ENCODE results near the gene UBAP2.

UBAP2 gene

DNA sequence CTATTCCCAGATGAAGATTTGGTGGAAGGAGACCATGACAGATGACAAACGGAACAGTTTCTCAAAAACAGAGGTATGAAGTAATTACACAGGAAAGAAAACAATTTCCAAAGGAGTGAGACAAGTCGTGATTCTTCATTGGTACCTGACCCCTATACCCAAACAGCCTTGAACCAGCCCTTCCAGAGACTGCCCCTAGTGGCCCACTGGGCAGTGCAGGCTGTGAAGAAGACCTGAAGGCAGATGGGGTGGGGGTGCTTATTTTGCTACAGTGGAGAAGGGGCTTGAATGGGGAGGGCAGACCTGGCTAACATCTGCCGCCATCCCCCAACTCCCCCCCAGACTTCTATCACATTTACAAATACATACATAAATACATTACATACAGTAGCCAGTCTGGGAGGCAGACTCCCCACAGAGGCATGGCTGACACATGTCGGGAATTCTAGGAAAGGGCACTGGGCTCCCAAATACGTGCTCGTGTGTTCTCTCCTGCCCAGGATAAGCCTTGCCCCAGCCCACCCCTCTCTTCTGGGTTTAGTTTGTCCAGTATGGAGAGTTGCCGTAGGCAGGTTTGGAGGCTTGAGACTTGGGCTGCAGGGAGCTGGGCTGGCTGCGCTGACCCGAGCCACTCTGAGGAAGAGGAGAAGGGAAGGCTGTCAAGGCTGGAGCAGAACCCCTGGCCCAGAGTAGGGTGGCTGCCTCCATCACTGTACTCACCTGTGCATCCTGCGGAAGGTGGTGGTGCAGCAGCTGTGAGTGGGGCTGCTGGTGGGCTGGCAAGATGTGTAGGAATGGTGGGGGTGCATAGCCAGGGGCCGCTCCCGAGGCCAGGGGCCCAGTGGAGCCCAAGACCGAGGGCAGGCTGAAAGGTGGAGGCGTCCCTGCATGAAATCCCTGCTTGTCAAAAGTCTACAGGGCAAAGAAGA lies 126.5 kb downstream of the UBAP2 start:
- DNase-seq = no peak

DNA sequence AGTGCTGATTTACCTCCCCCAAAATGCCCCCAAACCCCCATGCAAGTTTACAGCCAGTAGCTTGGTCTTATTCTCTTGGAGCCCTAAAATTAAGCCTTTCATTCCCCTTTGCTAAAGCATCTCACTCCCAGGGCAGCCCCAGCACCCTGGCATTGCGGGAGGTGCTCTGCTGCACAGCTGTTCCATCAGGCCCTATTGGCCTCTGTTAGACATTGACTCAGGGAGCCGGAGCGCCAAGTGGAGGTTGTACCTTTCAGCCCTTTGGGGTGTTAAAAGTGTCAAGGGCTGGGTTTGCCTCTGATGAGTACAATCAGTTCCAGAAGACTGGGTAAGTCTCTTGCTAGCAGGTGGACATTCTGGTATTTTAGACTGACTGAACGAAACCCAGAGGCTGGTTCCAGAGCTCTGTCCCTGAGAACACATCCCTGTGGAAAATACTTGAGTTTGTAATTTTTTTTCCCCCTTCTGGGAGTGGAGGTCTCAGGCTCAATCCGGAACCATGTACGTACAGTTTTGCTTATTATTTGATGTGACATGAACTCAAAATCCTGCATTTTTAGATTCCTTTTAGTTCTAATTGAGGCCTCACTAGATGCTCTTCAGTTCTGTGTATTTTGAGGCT lies 129.3 kb downstream of the UBAP2 start:
- no peak for DNase-seq

DNA sequence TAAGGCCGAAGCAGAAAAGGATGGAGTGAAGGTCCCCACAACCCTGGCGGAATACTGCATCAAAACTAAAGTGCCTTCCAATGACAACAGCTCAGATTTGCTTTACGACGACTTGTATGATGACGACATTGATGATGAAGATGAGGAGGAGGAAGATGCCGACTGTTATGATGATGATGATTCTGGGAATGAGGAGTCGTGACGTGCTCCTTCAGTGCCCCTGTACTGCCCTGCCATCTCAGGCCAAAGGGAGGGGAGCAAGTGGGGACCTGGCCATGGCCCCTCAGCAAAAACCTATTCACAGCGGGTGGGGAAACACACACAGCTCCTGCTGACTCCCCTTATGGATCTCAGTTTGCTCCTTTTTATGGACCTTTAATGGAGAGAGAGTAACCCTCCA lies 131.7 kb downstream of the UBAP2 start:
- no peak for DNase-seq

DNA sequence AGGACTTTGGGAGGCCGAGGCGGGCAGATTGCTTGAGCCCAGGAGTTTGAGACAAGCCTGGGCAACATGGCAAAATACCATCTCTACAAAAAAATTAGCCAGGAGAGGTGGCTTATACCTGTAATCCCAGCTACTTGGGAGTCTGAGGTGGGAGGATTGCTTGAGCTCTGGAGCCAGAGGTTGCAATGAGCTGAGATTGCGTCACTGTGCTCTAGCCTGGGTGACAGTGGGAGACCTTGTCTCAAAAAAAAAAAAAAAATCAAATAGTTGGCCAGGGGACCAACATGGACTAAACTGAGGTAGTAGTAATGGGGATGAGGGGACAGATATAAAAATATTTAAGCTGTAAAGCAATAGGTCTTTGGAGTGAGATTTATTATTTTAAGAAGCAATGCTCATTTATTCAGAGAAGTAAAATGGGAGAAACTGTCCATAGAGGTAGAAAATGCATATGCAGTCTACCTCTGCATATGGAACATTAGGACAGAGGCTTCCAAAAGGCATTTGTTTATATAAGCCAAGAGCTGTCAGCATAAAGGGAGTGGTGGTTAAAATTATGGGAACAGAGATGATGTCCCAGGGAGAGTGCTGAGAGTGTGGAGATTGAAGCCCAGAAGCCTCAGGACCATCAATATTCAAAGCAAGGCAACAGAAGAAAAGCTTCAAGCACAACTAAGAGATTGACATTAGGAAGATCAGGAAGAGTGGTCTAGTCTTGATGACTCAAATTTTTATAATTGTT lies 133.6 kb downstream of the UBAP2 start:
- no peak for DNase-seq

DNA sequence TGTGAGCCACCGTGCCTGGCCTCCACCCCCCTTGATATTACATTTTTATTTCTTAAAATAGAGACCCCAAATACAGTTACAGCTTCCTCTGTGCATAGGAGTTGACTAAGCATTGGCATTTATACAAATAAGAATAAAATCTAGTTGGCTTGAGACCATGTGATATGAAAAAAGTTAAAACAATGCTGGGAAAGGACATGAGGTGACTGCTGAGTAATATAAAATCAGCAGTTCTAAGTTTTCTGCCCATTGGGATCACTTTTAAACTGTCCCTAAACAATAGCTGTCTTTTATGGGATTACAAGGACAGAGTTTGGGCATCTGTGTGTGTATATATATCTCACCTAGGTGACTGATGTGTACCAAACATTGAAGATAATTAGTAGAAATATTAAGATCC lies 135.1 kb downstream of the UBAP2 start:
- no peak for DNase-seq

DNA sequence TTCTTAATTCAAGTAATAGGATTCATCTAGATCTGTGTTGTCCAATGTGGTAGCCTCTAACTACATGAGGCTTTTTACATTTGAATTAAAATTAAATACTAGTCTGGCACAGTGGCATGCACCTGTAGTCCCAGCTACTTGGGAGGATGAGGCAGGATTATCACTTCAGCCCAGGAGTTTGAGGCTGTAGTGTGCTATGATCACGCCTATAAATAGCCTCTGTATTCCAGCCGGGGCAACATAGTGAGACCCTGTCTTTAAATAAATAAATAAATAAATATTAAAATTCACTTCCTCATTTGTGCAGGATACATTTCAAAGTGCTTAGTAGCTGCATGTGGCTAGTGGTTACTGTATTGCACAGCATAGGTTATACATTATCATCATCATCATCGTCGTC lies 139.9 kb downstream of the UBAP2 start:
- no peak for DNase-seq

DNA sequence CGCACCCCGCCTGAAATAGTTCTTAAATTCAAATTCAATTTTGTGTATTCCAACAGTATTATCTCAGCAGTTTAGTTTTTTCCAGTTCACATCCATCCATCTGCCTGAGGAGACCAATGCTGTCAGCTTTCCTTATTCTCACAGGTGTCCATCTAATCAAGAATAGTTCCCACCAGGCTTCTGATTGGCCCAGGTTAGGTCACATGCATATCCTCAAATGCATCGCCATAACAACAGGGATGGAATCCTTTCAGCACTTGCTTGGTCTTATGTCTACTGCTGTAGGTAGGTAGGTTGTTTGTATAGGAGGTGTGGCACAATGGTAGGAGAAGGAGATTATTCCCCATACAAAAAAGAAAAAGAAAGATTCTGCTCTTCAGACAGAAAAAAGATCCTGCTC lies 140.6 kb downstream of the UBAP2 start:
- DNase-seq = no peak

DNA sequence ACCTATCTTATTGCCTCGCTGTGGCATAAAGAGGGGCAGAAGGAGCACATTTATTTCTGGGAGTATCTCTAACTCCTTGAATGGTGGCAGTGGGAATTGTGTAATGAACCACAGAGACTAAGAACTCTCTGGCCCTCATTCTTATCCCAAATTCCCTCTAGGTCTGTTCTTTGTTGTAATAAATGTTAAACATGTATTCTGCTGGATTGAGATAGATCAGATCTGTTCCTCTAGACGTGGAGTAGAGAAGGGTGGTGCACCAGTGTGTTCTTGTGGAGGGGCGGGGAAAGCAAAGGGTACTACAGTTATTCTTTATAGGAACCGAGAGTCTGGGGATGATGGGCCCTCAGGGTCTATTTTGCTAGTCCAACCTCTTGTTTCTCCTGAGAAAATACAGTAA lies 141.3 kb downstream of the UBAP2 start:
- no peak for DNase-seq

DNA sequence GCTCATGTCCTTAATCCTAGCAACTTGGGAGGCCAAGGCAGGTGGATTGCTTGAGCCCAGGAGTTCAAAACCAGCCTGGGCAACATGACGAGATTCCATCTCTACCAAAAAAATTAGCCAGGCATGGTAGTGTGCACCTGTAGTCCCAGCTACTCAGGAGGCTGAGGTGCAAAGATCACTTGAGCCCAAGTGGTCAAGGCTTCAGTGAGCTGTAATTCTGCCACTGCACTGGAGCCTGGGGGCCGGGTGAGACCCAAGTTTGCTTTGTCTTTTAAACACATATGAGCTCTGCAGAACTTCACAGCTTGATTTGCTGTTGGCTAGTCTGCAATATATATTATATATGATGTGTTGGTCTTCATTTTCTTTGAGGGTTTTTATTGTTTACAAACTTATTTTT lies 141.9 kb downstream of the UBAP2 start:
- DNase-seq = no peak

DNA sequence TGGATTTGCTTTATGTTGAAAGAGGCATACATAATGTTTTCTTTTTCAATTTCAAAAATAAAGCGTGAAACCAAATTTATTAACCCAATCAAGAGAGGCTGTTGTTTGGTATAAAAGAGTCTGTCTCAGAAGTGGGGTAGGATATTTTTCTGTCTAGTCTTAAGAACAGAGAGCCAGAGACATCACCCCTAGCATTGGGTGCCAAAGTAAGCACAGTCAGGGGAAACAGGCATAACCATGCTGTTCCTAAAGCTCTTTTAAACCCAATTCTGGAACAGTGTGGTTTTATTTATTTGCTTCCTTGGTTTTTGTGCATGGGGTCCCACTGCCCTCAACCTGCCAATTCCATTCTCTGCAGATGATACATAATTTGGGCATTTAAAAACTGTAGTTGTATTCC lies 143.6 kb downstream of the UBAP2 start:
- no peak for DNase-seq

DNA sequence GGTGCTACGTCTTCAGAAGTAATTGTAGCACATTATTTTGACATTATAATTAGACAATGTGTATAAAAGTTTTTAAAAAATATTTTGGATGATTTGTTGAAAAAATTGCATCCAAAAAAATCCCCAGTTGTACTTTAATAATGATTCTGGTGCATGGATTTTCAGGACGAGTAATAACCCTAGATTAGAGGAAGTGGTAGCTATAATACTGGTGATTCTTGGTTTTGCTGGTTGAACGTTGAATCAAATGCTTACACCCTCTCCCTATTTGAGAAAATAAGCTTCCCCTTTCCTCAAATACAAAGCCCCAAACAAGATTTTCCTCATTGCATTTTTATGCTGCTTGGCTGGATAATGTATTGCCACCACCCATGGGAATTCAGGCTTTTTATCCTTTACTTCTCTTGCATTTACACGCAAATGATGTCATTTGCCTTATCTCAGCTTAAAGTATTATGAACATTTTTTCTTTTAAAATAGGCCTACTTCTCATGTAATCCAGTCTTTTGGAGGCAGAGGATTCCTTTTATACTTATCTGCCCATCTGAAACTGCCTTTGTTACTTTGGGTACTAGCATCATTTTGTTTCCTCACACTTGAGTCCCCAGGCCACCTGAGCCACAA lies 145.4 kb downstream of the UBAP2 start:
- DNase-seq = no peak

DNA sequence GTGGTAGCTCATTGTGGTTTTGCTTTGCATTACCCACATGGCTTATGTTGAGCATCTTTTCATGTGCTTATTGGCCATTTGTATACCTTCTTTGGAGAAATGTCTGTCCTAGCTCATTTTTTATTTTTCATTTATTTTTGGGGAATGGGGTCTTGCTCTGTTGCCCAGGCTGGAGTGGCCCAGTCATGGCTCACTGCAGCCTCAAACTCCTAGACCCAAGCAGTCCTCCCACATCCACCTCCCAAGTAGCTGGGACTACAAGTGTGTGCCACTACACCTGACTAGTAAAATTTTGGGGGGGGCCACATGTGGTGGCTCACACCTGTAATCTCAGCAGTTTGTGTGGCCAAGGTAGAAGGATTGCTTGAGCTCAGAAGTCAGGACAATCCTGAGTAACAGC lies 154.4 kb downstream of the UBAP2 start:
- DNase-seq = no peak

DNA sequence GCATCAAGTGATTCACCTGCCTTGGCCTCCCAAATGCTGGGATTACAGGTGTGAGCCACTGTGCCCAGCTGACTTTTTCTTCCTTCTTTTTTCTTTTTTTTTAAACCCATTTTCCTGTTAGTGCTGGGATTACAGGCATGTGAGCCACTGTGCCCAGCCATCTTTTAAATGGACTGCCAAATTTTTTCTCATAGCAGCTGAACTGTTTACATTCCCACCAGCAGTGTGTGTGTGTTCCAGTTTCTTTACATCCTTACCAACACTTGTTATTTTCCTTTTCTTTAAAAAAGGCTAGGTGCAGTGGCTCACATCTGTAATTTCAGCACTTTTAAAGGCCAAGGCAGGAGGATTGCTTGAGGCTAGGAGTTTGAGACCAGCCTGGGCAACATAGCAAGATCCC lies 154.8 kb downstream of the UBAP2 start:
- no peak for DNase-seq

DNA sequence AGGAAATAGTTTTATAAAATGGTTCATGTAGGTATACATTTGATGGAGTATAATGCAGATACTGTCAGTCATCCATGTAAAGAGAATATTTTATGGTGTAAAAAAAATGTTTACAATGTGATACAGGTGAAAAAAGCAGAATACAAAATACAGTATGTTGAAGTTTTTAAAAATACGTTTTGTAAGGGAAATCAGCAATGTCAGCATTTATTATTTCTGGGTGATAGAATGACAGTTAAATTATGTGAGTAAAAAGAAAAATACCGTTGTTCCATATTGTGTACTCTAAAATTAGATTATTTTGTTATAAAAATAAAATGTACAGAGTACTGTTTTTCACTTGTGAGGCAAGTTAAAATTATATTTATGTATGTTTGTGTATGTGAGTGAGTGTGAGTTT lies 162.7 kb downstream of the UBAP2 start:
- DNase-seq = no peak

DNA sequence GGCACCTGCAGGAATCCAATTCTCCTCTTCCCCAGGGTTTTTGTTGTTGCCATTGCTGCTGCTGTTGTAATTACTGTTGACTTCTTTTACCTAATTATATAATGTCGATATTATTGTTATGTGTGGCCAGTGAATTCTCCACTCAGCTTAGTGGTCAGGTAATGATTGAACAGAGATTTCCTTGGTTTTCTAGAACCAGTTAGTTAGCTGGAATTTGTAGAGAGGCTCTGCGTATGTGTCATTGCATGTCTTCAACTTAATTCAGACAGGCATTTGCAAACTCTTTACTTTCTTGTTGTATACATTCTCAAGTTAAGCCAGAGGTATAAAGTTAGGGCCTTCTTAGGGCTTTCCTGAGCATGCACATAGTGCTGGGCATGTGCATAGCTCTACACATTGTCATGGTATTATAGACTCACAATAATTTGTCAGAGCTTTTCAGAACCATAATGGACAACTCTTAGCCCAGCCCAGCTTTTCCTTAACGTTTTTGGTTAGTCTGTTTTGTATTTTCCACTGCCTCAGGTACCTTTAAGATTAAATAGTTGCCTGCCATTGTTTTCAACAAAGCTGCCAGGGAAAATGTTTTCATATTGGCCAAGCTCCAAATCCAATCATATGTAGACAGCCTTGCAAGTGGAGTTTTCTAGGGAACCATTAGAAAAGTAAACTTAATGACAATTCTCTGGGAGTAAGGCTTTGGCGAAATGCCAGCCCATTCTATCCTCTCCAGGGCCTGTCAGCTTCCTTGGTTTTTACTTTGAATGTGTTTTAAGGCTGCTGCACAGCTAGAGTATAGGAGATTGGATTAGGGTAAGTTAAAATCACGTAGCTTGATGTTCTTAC lies 163.6 kb downstream of the UBAP2 start:
- DNase-seq = no peak

DNA sequence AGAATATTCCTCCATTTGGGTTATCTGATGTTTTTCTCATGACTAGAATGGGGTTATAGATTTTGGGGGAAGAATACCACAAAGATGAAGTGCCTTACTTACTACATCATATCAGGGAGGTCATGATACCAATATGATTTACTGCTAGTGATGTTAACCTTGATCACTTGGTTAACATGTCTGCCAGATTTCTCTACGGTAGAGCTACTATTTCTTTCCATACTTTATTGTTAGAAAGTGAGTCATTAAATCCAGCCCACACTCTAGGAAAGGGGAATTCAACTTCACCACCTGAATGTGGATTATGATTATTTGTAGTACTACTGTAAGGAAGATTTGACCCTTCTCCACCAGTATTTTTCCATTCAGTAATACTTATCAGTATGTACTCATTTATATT lies 167.1 kb downstream of the UBAP2 start:
- DNase-seq = no peak

DNA sequence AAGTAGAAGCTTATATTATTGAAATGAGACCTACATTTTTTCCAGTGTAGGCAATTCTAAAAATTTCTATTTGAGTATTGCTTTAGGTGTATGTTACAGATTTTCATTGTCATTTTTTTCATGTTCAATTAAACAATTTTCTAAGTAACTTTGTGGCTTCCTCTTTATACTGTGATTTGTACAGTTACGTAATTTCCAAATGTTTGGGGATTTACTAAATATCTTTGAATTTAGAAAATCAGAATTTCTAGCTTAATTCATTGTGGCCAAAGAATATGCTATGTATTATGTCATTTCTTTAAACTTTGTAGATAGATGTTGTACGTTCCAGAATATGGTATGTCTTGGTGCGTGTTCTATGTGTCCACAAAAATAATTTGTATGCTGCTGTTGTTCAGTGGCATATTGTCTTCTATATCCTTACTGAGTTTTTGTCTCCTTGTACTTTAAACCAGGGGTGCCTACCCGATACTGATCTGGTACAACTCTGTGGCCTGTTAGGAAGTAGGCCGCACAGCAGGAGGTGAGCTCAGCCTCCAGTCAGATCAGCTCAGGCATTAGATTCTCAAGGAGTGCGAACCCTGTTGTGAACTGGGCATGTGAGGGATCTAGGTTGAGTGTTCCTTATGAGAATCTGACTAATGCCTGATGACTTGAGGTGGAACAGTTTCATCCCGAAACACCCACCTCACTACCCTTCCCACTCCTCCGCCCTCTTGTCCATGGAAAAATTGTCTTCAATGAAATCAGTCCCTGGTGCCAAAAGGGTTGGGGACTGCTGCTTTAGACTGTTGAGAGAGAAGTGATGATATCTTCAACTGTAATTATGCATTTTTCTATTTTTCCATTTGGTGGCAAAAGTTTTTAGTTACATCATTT lies 168.2 kb downstream of the UBAP2 start:
- DNase-seq = no peak

DNA sequence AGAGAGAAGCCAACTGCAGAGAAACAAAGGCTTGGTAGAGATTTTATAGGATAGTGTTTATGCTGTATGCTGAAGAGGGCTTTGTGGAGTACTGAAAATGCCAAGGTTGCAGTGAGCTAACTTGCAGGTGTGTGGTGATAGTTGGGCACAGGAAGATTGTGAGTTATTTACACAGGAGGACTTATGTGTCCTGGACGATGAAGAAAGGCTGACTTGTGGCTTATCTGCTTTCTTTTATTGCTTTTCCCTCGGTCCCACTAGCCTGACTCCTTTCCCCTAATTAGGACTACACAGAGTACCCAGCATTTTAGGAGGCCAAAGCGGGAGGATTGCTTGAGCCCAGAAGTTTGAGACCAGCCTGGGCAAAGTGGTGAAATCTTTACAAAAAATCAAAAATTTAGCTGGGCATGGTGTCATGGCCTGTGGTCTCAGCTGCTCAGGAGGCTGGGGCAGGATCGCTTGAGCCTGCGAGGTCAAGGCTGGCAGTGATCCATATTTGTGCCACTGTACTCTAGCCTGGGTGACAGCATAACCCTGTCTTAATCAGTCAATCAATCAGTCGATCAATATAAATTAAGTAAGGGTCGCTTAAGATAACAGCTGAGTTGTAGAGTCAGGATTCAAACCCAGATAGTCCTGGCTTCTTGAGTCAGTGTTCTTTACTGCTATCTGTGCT lies 169.9 kb downstream of the UBAP2 start:
- DNase-seq = no peak

DNA sequence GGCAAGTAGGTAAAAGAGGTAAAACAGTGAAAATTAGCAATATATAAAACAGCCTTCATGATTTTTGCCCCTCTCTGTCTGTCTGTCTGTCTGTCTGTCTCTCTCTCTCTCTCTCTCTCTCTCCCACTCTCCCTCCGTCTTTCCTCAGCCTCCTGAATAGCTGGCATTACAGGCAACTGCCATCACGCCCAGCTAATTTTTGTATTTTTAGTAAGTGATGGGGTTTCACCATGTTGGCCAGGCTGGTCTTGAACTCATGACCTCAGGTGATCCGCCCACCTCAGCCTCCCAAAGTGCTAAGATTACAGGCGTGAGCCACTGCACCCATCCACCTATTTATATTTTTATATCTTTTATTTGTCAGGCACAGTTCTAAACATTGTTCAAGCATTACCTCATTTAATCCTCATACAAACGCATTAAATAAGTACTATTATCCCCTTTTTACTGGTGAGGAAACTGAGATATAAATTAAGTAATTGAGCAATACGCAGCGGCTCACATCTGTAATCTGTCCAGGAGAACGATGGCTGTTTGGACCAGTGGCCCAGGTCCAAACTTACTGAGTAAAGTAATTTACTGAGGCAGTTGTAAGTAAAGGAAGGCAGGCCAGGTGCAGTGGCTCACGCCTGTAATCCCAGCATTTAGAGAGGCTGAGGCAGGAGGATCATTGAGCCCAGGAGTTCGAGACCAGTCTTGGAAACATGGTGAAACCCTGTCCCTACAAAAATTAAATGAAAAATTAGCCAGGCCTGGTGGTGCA lies 170.8 kb downstream of the UBAP2 start:
- no peak for DNase-seq
